GM21737 (cell line): ENCODE measurements around the gene SHC3.

Experiments
- ATAC-seq: cut with Tn5 transposase; IDR thresholded peaks from one replicate; pipeline ENCODE4 v1.9.1; 2021; ENCODE audit warnings: mild to moderate bottlenecking, moderate library complexity; ENCODE audit not compliant: unreplicated experiment

The SHC3 gene

DNA sequence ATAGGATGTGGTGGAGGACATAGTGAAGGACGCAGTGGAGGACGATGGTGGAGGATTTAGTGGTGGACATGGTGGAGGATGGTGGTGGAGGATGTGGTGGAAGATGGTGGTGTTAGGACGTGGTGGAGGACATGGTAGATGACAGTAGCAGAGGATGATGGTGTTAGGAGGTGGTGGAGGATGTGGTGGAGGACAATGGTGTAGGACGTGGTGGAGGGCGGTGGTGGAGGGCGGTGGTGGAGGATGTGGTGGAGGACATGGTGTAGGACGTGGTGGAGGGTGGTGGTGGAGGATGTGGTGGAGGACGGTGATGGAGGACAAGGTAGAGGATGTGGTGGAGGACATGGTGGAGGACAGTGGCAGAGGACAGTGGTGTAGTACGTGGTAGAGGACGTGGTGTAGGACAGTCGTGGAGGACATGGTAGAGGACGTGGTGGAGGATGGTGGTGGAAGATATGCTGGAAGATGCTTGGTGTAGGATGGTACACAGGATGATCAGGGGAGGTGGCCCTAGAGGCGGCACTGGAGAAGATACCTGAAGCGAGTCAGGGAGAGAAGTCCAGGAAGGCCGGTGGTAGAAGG is 118.6 kb downstream of the SHC3 start:
- ATAC-seq, result no peak

DNA sequence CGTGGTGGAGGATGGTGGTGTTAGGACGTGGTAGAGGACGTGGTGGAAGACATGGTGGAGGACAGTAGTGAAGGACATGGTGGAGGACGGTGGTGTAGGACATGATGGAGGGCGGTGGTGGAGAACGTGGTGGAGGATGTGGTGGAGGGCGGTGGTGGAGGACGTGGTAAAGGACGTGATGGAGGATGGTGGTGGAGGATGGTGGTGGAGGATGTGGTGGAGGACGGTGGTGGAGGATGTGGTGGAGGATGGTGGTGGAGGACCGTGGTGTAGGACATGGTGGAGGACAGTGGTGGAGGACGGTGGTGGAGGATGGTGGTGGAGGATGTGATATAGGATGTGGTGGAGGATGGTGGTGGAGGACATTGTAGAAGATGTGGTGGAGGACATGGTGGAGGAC is 119.7 kb downstream of the SHC3 start:
- no peak for ATAC-seq

DNA sequence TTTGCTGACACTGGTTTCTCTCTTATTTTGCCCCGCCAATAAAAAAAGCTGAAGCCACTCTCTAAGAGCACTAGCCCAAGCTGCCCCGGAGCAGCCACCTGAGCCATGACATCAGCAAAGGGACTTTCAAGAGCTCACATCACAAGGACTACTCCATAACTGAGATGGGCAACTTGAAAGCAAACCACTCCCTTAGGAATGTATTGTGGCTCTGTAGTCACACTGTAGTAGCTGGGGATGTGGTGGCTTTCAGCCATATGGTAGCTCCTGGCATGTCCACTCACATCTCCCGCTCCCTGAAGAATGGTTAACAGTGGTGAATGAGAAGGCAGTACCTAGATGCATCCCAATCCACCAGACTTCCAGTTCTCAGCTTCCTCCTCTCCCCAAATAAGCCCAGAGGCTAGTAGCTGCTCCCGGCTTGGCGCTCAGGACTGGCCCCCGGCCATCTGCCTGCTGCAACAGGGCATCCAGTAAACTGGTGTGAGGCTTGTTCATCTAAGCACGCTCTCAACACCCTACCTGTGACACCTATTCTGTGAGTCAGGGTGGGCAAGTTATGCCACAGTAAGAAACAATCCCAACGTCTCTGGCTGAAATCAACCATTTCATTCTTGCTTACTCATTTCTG is 123.6 kb downstream of the SHC3 start:
- ATAC-seq, result no peak

DNA sequence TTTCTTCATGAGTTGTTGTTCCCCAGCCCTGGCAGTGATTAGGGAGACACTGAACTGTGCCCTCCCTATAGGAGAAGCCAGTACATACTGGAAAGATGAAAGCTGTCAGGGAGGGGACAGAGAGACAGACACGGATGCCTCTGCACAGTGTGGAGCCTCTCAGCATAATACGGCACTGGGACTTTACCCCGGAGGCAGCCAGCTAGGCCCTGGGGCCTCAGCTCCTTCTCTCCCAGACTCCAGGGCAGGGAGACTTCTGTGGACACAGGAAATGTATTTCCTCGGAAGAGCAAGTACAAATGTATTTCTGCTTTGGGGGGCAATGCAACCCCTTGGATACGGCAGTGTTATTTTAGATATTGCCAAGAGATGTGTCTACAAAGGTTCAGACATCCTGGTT is 125.3 kb downstream of the SHC3 start:
- ATAC-seq, result no peak

DNA sequence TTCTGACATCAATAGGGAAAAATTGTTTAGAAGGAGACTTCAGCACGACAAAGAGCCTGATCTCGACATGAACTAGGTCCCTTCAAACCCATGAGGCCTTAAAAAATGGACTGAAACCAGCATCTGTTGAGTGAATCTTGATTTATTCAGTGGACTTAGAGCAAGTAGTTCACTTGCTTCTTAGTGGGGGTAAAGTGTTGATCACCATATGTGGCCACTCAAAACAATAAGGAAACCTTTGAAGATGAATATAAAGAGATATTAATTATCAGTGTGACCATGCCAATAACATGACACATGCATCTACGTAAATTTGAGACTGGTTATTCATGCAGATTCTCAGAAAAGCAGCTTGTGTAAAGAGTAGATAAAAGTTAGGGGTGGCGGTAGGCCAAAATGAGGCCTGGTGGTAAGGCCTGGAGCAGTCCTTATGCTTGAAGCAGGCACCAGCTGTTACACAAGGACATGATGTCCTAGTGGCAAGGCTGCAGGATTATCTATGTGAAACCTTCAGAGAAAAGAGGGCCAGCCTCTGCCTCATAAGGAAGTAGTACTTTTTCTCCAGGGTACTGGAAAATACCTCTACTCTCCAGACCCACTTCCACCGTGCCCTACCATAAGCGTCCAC is 126.0 kb downstream of the SHC3 start:
- no peak for ATAC-seq

DNA sequence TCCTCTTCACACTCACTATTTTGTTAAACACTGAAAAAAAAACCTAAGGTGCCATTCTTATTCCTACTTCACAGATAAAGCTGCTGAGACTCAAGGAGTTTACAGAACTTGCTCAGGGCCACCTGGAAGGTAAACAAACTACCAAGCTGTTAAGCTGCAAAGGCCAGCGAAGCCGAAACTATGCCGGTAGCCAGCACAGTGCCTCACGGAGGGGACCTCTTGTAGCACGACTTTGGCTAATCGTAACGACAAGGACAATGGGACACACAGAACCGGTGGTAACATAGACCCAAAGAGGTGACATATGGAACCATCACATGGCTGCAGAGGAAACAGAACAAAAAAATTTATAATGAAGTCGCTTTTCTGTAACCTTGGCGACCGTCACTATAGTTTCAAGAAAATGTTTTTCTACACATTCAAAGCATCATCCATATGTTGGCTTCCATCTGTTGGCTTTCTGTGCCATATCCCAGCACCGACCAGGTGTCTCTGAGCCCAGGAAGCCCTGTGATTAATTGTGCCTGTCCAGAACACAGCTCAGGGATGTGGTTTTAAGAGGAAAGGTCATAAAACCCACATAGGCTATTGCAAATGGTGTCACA is 127.1 kb downstream of the SHC3 start:
- ATAC-seq, result no peak

DNA sequence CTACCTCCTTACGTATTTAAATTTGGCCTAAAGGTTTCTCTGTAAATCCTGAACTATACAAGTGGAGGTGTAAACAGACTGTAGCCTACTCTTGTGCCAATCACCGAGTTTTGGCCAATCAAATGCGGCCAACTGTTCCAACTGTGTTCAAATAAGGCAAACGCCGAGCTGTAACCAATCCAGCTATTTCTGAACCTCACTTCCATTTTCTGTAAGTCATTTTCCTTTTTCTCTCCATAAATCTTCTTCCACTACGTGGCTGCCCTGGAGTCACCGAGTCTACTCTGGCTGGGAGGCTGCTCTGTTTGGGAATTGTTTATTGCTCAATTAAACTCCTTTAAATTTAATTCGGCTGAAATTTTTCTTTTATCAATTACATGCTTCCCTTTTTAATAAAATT is 129.0 kb downstream of the SHC3 start:
- no peak for ATAC-seq

DNA sequence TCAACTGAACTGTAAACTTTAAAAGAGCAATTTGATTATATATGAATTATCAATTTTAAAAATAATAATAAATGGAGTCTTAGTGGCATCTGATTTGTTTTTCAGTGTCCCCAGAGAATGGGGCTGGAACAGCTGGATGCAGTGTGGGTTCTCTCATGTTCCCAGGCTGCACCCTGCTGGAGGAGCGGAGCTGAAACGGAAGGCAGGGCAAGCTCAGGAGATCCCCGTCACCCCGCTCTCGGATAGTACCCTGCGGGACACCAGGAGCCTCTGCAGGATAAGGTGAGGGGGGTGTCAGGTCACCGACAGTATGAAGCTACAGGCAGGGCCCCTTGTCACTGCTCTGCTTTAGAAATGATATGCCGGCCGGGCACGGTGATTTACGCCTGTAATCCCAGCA is 130.0 kb downstream of the SHC3 start:
- no peak for ATAC-seq

DNA sequence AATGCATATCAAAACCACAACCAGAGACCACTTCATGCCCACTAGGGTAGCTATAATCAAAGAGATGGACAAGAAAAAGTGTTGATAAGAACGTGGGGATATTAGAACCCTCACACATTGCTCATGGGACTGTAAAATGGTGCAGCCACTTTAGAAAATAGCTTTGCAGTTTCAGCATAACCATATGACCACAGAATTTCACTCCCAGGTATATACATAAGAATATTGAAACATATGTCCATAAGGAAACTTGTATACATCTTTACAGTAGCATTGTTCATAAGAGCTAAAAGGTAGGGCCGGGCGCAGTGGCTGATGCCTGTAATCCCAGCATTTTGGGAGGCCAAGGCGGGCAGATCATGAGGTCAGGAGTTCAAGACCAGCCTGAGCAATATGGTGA is 131.0 kb downstream of the SHC3 start:
- ATAC-seq, result no peak

DNA sequence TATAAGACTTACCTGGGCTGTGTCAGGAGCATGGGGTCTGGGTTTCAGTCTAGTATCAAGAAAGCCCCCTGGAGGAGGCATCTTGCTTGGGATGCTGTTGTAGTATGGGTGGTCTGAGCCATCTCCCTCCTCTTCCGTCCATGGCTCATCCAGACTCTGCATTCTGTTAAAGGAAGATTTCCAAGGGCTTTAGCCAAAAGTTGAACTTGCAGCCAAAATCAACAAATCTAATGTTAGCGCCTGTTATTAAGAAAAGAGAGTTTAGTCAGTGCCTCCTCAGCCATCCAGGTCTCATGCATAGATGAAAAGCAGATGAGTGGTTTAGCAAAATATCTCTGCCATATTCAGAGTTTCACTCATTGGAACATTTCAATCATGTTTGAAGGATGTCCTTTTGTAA is 131.8 kb downstream of the SHC3 start:
- no peak for ATAC-seq

DNA sequence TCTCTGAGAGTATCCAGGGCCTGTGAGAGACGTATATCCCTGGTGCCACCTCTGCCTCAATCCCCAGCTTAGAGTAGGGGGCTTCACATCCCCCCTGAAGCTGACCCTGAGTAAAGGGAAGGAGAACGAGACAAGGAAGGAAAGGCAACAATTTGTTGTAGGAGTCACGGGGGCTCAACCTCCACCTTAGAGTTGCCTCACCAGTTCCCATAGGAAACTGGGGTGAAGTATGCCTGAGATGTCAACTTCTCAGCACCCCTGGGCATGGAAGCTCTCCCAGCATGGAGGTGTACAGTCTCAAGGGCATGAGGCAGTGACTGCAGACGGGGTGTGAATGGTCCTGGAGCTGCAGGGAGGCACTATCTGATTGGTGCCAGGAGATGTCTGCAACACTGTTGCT is 133.7 kb downstream of the SHC3 start:
- no peak for ATAC-seq

DNA sequence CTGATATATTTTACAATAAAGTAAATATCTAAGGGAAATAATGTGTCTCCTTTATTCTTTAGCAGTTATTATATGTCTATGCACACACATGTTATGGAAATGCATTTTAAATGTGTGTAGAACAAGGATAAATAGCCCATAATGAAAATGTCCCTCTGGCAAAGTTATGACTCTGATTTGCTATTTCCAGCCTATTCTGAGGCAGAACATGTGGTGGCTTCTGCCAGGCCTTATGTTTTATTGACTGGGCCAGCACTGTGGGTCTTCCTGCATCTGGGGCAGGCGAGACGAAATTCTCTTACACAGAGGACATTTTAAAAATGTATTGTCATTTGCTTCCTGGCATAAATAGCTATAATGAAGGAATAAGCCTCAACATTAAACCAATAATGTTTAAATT is 134.5 kb downstream of the SHC3 start:
- no peak for ATAC-seq

DNA sequence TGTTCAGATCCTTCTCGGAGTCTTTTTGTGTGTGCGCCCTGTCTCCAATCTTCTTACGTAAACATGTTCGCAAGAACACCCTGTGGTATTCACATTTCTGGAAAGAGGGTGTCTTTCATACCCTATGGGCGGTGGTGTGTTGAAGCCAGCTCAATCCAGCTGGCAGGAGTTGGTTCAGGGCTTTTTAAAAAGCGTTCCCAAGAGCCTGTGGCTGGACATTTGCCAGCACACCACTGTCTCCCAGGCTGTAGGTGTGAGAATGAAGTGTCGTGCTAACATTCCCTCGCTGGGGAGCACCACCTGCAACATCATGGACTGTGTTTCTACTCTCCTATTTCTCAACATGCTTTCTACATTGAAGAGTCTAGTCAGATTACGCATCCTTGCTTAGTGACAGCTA is 135.6 kb downstream of the SHC3 start:
- ATAC-seq, result no peak

DNA sequence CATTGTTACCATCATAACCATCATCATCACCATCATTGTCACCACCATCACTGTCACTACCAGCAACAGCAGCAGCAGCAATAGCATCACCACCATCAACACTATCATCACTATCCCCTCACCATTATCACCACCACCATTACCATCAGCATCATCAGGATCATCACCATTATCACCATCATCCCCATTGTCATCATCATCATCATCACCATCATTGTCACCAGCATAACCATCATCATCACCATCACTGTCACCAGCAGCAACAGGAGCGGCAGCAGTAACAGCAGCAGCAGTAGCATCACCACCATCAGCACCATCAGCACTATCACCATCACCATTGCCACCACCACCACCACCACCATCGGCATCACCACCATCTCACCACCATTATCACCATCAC is 139.0 kb downstream of the SHC3 start:
- no peak for ATAC-seq

DNA sequence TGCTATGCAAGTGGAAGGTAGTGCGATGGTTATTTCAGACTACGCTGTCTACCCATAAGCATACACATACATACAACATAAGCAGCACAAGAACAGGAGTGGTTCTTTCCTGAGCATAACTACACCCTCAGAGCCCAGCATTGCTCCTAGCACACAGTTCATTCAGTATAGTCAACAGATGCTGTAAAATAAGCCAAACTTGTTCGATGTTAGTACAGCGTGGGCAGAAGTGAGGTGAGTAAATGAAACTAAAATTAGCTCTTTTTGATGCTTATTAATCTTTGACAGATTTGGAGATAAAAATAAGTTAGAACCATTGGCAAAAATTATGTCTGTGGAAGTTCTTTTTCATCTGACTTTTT is 139.5 kb downstream of the SHC3 start:
- ATAC-seq, result no peak

DNA sequence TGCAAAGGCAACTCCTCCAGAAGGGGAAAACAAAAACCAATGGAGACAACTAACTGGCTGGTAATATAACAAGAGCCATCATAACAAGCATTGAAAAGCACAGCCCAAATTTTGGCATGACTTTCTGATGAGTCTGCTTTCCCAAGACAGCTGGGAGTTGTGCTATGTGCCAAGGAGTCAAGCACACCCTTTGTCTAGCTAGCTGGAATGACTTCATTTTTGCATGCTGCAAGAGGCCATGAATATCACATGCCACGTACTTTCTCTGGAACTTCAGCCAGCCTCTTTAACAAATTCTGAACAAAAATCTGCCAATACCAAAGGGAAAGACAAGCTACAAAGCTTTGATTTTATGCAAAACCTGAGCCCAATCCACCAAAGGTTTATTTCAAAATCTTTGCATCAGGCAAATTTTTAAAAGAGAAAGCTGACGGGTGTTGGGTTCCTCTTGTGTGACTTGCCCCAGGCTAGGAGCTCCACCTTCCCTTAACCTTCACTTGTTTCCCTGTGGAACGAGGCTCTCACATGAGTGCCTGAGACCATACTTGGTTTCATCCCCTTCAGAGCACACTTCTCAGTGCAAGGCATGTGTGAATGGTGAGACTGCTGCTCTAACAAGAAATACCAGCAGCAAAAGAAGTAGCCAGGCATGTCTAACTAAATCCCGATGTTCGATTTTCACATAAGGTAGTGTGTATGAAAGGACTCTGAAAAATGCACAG is 140.1 kb downstream of the SHC3 start:
- ATAC-seq, result no peak

DNA sequence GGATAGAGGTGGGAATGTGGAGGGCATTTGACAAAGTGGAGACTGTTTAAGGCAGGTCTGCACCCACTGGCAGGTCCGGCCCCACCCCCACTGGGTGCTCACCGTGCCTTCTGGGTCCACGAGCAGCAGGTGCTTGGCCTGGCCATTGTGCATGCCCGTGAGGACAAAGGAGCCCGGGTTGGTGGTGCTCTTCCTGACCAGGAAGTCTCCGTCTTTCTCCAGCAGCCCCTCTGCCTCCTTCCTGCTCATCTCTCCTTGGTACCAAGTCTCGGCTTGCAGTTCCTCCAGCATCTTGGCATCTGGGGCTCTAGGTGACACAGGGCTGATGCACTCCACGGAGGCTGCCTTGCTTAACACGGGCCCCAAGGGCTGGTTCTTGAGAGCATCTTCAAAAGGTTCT is 140.7 kb downstream of the SHC3 start:
- ATAC-seq, result no peak

DNA sequence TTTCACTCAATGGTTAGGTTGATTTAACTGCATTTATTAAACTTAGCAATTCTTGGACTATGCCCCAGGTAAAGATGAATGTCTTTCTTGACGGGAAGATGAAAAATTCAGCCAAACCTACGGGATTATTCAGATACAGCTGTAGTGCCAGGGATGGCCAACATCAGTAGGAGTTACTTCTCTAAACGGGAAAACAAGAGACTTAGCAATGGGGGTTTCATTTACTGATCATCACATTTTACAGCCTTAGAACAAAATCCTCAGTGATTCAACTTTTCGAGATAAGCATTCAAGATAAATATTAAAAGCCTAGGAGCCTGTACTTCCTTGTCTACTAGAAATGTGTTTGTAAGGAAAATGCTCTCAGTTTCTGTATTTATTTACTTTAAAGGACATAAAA is 141.3 kb downstream of the SHC3 start:
- ATAC-seq, result no peak

DNA sequence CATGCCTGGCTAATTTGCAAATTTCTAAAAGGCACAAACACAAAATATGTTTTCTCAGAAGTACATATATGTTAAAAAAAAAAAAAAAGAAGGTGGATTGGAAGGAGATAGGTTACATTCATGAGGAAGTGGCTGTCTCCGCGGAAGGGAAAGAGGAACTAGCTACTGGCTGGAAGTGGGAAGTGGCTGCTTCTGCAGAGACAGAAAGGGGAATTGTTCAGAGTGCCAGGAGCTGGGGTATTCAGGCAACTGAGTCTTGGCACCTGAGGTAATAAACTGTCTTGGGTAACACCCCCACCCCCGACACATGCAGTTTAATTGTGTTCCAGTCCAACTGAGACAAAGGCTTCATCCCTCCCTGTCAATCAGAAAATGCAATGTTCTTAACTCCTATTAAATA is 141.7 kb downstream of the SHC3 start:
- ATAC-seq, result no peak

DNA sequence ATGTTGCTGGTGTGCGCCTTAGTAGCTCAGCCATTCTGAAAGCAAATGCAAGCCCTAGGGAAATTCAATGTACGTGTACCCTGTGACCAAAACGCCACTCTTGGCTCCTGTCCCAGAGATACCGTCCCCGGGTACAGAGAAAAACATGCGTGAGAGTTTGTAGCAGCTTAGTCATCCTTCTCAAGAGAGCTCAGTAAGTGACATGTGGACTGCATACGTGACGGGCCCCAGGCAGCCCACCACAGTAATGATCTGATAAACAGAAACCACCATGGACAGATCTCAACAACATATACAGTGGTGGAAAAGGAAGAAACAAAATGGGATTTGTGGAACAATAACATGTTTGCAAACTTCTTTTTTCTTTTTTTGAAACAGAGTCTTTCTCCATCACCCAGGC is 142.2 kb downstream of the SHC3 start:
- ATAC-seq, result no peak

DNA sequence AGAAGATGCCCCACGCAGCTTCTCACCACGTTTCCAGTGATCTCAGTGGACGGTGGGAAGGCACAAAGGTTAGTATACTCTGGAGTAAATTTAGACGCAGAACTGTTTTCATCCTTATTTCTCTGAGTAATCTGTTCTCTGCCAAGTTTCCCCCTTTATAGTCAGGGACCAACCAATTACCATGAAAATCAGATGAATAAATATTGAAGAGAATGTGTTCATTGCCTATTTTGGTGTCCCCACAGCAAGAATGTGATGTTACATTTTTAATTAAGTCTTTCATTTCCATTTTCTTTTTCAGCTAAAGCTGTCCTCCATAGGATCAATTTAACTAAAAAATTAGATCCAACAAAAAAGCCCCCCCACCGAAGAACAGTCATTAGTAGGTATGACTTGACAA is 146.0 kb downstream of the SHC3 start:
- ATAC-seq, result no peak

DNA sequence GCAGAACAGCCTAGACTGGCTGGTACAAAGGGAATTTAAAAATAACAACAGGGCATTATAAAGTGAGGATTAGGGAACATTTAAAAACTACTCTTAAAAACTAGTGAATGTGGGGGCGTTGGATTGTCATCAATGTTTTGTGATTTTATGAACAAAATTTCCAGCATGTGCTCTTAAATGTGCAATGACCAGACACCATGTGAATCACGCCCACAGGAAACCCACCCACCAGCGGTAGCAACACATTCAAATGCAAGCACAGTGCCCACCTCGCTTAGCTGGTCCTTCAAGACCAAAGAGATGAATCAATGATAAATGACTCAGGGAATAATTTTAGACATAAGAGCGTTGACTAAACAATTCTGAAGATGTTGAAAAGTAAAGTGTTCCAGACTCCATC is 146.4 kb downstream of the SHC3 start:
- no peak for ATAC-seq
